Parathyroid adenoma (tissue), 2 donors: ENCODE results near the gene DAW1.

Experiments used
- H2AFZ ChIP-seq: fragments of 300-600 bp; sonication (generic); one replicate; pipeline ENCODE4 v1.7.0; 2017; ENCODE audit warnings: antibody characterized with exemption, mild to moderate bottlenecking
- H3K27ac ChIP-seq: fragments of 300-600 bp; sonication (generic); one replicate; pipeline ENCODE4 v1.7.0; 2017
- H3K27me3 ChIP-seq: fragments of 300-600 bp; sonication (generic); one replicate; pipeline ENCODE4 v1.7.0; 2017; ENCODE audit warnings: low read length; ENCODE audit not compliant: control insufficient read depth, insufficient read depth
- H3K36me3 ChIP-seq: fragments of 300-600 bp; sonication (generic); one replicate; pipeline ENCODE4 v1.7.0; 2017; ENCODE audit warnings: low read length; ENCODE audit not compliant: control insufficient read depth, insufficient read depth
- H3K4me1 ChIP-seq: fragments of 300-600 bp; sonication (generic); one replicate; pipeline ENCODE4 v1.7.0; 2017; ENCODE audit warnings: control low read depth
- H3K4me2 ChIP-seq: fragments of 300-600 bp; sonication (generic); one replicate; pipeline ENCODE4 v1.7.0; 2017; ENCODE audit warnings: low read length
- H3K4me3 ChIP-seq: fragments of 300-600 bp; sonication (generic); one replicate; pipeline ENCODE4 v1.7.0; 2017; ENCODE audit warnings: low read depth, low read length
- H3K79me2 ChIP-seq: fragments of 300-600 bp; sonication (generic); one replicate; pipeline ENCODE4 v1.7.0; 2017; ENCODE audit warnings: control low read depth
- H3K9ac ChIP-seq: fragments of 300-600 bp; sonication (generic); one replicate; pipeline ENCODE4 v1.7.0; 2017; ENCODE audit warnings: mild to moderate bottlenecking
- H3K9me3 ChIP-seq: fragments of 300-600 bp; sonication (generic); one replicate; pipeline ENCODE4 v1.7.0; 2017; ENCODE audit warnings: low read length; ENCODE audit not compliant: control insufficient read depth
- TF ChIP-seq, protein P1 (sequence below): fragments of 300-600 bp; sonication (generic); IDR thresholded peaks from one replicate; pipeline ENCODE4 v1.7.0; 2017; ENCODE audit warnings: antibody characterized with exemption, mild to moderate bottlenecking
- donor health status: primary hyperparathyroidism.

Gene DAW1

GRCh38 chr2:227862741-227863588 lies 8.5 kb upstream of the DAW1 start:
- H3K9me3 ChIP-seq, result no peaks in the 10 kb centered on the region
- H3K4me3 ChIP-seq, result no peak overlapping the region
- no peak overlapping the region for H3K9ac ChIP-seq
- H3K36me3 ChIP-seq, result no peaks in the 10 kb centered on the region
- no peaks in the 10 kb centered on the region for H3K27me3 ChIP-seq
- TF ChIP-seq, protein P1, sequence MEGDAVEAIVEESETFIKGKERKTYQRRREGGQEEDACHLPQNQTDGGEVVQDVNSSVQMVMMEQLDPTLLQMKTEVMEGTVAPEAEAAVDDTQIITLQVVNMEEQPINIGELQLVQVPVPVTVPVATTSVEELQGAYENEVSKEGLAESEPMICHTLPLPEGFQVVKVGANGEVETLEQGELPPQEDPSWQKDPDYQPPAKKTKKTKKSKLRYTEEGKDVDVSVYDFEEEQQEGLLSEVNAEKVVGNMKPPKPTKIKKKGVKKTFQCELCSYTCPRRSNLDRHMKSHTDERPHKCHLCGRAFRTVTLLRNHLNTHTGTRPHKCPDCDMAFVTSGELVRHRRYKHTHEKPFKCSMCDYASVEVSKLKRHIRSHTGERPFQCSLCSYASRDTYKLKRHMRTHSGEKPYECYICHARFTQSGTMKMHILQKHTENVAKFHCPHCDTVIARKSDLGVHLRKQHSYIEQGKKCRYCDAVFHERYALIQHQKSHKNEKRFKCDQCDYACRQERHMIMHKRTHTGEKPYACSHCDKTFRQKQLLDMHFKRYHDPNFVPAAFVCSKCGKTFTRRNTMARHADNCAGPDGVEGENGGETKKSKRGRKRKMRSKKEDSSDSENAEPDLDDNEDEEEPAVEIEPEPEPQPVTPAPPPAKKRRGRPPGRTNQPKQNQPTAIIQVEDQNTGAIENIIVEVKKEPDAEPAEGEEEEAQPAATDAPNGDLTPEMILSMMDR, result no peak
- no peak overlapping the region for H3K27ac ChIP-seq
- H2AFZ ChIP-seq, result no peak overlapping the region
- H3K79me2 ChIP-seq, result no peaks in the 10 kb centered on the region
- no peaks in the 10 kb centered on the region for H3K4me1 ChIP-seq
- H3K4me2 ChIP-seq, result no peak overlapping the region

DNA sequence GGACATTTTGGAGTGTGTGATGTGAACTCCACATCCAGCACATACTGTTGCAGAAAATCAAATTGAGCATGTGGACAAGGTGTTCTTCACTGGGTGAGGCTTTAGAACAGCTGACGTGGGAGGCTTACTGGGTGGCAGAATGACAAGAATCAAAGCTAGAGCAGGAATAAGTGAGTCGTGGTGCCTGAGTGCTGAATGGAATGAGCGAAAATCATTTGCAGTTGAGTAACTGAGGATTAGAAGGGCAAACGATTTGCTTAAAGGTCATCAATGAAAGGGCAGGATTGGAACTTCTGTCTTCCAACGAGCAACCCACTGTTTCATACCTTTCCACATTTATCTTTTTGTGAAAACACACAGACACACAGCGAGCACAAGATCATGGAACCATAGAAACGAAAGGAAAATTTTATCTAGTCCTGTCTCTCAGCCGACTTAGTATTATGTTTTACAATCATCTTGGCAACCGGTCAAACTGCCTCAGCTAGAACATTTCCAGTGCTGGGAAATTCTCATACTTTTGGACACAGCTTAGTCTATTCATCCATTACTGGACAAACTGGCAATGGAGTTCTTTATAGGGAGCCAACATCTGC lies 7.2 kb upstream of the DAW1 start:
- no peaks in the 10 kb centered on the region for H3K9me3 ChIP-seq
- H3K4me1 ChIP-seq, result no peaks in the 10 kb centered on the region
- TF ChIP-seq, protein P1, result no peak
- no peak overlapping the region for H3K27ac ChIP-seq
- H3K4me2 ChIP-seq, result no peak overlapping the region
- H3K36me3 ChIP-seq, result no peaks in the 10 kb centered on the region
- H3K79me2 ChIP-seq, result no peaks in the 10 kb centered on the region
- no peaks in the 10 kb centered on the region for H3K27me3 ChIP-seq
- H3K9ac ChIP-seq, result no peak overlapping the region
- H2AFZ ChIP-seq, result no peak overlapping the region
- H3K4me3 ChIP-seq, result no peak overlapping the region

- H3K4me3 ChIP-seq, result no peak overlapping the region
- no peaks in the 10 kb centered on the region for H3K27me3 ChIP-seq
- H3K9ac ChIP-seq, result no peak overlapping the region
- no peak overlapping the region for H2AFZ ChIP-seq
- H3K9me3 ChIP-seq, result no peaks in the 10 kb centered on the region
- H3K4me2 ChIP-seq, result no peak overlapping the region
- TF ChIP-seq, protein P1, result no peak
- H3K36me3 ChIP-seq, result no peaks in the 10 kb centered on the region
- H3K27ac ChIP-seq, result no peak overlapping the region
- H3K4me1 ChIP-seq, result no peaks in the 10 kb centered on the region
- H3K79me2 ChIP-seq, result no peaks in the 10 kb centered on the region
Observed at GRCh38 chr2:227865291-227865690, 6.1 kb upstream of the DAW1 start.

GRCh38 chr2:227867386-227867785 lies 4.0 kb upstream of the DAW1 start:
- Histone ChIP-seq H2AFZ (no peak overlapping the region), H3K4me1 (no peaks in the 10 kb centered on the region), H3K4me2 (no peak overlapping the region), H3K4me3 (no peak overlapping the region), H3K9ac (no peak overlapping the region), H3K9me3 (no peaks in the 10 kb centered on the region), H3K79me2 (no peaks in the 10 kb centered on the region), H3K27ac (no peak overlapping the region), H3K27me3 (no peaks in the 10 kb centered on the region), H3K36me3 (no peaks in the 10 kb centered on the region)
- TF ChIP-seq, protein P1, result no peak
